GM20000 (cell line): ENCODE results near the gene PPP1R1A.

Source experiments
- DNase-seq: peaks from one replicate; pipeline ENCODE4 v3.0.0; 2012; ENCODE audit warnings: low spot score
- CTCF ChIP-seq: IDR thresholded peaks from 2 replicates; pipeline ENCODE4 v1.5.1; 2012; ENCODE audit warnings: mild to moderate bottlenecking, control low read depth; ENCODE audit errors: extremely low read depth, missing control alignments

PPP1R1A gene

GRCh38 chr12:54558311-54558710, 30.1 kb downstream of the PPP1R1A start:
- DNase-seq: no peak
- no peak for TF ChIP-seq CTCF

- TF ChIP-seq CTCF: no peak
- no peak for DNase-seq
Observed at GRCh38 chr12:54555670-54556257, 32.7 kb downstream of the PPP1R1A start.

GRCh38 chr12:54549774-54550451, 38.5 kb downstream of the PPP1R1A start:
- no peak for DNase-seq
- TF ChIP-seq CTCF: no peak

GRCh38 chr12:54546511-54546910, 41.9 kb downstream of the PPP1R1A start:
- TF ChIP-seq CTCF: no peak
- no peak for DNase-seq

GRCh38 chr12:54544743-54545142, 43.7 kb downstream of the PPP1R1A start:
- no peak for DNase-seq
- TF ChIP-seq CTCF: no peak

GRCh38 chr12:54543526-54543925, 44.9 kb downstream of the PPP1R1A start:
- no peak for TF ChIP-seq CTCF
- DNase-seq: no peak

GRCh38 chr12:54541751-54542290, 46.6 kb downstream of the PPP1R1A start:
- no peak for DNase-seq
- TF ChIP-seq CTCF: no peak
